Measurements from ENCODE around the gene TGOLN2. TPM values are rescaled to one million over a fixed set of nuclear protein-coding genes. Genes with fewer than 3 reads are reported as not detected.
"Not testable (repeated sequence)": the region's sequence is repeated elsewhere in the genome, so short reads cannot be mapped to it uniquely, and the experiment has no call there.

Gene TGOLN2
- total and polyA plus RNA-seq, 2 donors (not counting 3 experiments of a cell fraction or from before 2014, with no cell fraction given) = 112 to 140 TPM

DNA sequence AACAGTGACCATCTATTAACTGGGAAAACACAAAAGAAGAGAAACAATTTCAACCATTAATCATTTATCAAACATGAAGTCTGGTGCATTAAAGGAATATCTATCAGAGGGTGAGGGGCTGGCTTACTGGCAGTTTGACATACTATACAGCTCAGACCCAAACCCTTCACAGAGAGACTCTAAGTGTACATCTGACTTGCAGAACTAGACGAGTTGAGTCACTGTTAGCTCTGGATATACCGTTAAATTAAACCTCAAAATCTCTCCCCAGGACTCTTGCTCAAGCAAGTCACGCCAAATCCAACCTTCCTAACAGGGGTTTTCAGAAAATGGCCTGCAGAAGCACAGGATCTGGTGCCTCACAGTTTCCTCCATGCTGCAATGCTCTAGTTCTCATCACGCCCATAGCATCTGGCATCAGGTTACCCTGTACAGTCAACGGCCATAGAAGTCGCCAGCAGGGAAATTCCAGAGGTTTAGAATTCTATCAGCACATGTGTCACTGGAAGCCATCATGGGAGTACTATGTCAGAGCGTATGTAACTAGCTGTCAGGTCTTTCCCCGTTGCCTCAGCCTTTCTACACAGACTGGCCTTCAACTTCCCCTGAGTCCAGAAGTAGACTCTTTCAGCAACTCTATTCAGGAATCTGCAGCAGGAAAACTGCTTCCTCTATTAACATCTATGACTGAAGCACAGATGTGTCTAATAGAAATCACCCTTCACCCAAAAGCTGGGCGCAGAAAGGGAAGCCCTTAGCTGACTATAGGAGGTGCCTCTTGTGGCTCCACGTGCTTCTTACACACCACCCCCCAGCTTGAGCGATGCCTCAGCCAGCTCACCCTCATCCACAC is 9.3 kb downstream of the TGOLN2 start:
- POLR2A ChIA-PET = interaction anchor here (0.7 kb wide), 1 partner anchor 196 kb away, joined by 3 read pairs; no protein-coding TSS in a partner anchor
- H3K4me2 ChIP-seq (ENCODE audit: insufficient read depth, low read length) = no peak overlapping the region

DNA sequence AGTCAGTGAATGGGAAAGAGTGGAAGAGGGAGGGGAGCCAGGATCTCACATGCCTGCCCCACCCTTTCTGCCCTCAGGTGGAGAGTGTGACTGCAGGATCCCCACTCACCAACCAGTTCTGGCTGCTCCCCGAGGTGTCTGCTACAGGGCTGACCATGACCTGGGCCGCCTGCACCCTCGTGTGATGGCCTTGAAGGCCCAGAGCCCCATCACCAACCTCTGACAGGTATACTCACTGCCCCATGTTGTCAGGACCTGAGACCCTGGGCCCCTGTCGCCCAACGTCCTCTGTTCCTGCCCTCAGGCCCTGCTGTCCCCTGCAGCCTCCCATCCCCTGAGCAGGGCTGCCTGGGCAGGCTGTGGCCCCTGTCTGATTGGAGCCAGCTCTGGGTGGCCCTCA is 11.9 kb downstream of the TGOLN2 start:
- H3K4me3 ChIP-seq (replicated peaks in 1 of 3; ENCODE audit: insufficient read depth in 1 of 3, low read depth in 1 of 3, low read length in 3 of 3); H3K4me2 ChIP-seq (ENCODE audit: insufficient read depth, low read length); H2AFZ ChIP-seq (ENCODE audit: low read depth, low read length); H3K4me1 ChIP-seq (ENCODE audit: control insufficient read depth, extremely low read depth, insufficient read depth, low read length); intact Hi-C loops (cut with micrococcal nuclease); POLR2A ChIA-PET; H4K20me1 ChIP-seq (replicated peaks; ENCODE audit: control insufficient read depth, extremely low read depth, insufficient read depth, low read length); dilution Hi-C loops (cut with MboI; ENCODE audit: extremely low pct_ligation_motif_present, low sequenced_read_pairs); H3K9ac ChIP-seq (replicated peaks; ENCODE audit: extremely low read depth, insufficient read depth, low read length); H3K9me1 ChIP-seq (replicated peaks; ENCODE audit: control insufficient read depth, extremely low read depth, insufficient read depth, low read length); DNase-seq (ENCODE audit: low read depth, low spot score); H3K9me3 ChIP-seq (replicated peaks; ENCODE audit: control insufficient read depth, insufficient read depth, low read length); H3K27ac ChIP-seq (ENCODE audit: insufficient read depth, low read depth, low read length); FAIRE-seq; BruUV-seq (replicated peaks); H3K27me3 ChIP-seq (ENCODE audit: control insufficient read depth in 2 of 2, insufficient read depth in 2 of 2, low read length in 2 of 2): not testable (repeated sequence)
- CTCF ChIA-PET = interaction anchor here (2.4 kb wide), 1 partner anchor 236 kb away, joined by 7 read pairs; no protein-coding TSS in a partner anchor
- Histone ChIP-seq H3K79me2 (ENCODE audit: control insufficient read depth, insufficient read depth, low read length) (peaks cover 20% of the 10 kb centered on the region), H3K36me3 (ENCODE audit: control insufficient read depth in 2 of 2, extremely low read depth in 1 of 2, insufficient read depth in 2 of 2, low read length in 2 of 2) (peaks cover 6 to 19% of the 10 kb centered on the region in 2 experiments)

More for the DNA sequence above, 9.3 kb downstream of the TGOLN2 start:
- CTCF ChIA-PET = interaction anchor here (1.0 to 2.4 kb wide), 4 partner anchors 18 to 251 kb away, joined by 3 to 7 read pairs (median 4); no protein-coding TSS in a partner anchor
- H3K4me1 ChIP-seq (ENCODE audit: control insufficient read depth, extremely low read depth, insufficient read depth, low read length) = no peaks in the 10 kb centered on the region
- no peaks in the 10 kb centered on the region for H3K9me3 ChIP-seq (replicated peaks; ENCODE audit: control insufficient read depth, insufficient read depth, low read length)
- no peak overlapping the region for H2AFZ ChIP-seq (ENCODE audit: low read depth, low read length)
- DNase-seq (ENCODE audit: low read depth, low spot score) (no peak), FAIRE-seq (no peak)
- H3K9me1 ChIP-seq (replicated peaks; ENCODE audit: control insufficient read depth, extremely low read depth, insufficient read depth, low read length) = no peaks in the 10 kb centered on the region
- BruUV-seq (replicated peaks) = no TSS peak
- no peak overlapping the region for H3K27ac ChIP-seq (ENCODE audit: insufficient read depth, low read depth, low read length)
- H3K79me2 ChIP-seq (ENCODE audit: control insufficient read depth, insufficient read depth, low read length) = peaks cover 43% of the 10 kb centered on the region
- H3K27me3 ChIP-seq (ENCODE audit: control insufficient read depth in 2 of 2, insufficient read depth in 2 of 2, low read length in 2 of 2) = no peaks in the 10 kb centered on the region
- TF ChIP-seq GATA2 (IDR thresholded peaks at IDR 0.05; ENCODE audit: insufficient read depth, insufficient read length, low read depth, low read length) = no peak
- TF ChIP-seq POLR2A (IDR thresholded peaks at IDR 0.05; ENCODE audit: low read depth, low read length) = no peak
- peaks cover 7% of the 10 kb centered on the region for H4K20me1 ChIP-seq (replicated peaks; ENCODE audit: control insufficient read depth, extremely low read depth, insufficient read depth, low read length)
- H3K9ac ChIP-seq (replicated peaks; ENCODE audit: extremely low read depth, insufficient read depth, low read length) = no peak overlapping the region
- H3K36me3 ChIP-seq (ENCODE audit: control insufficient read depth in 2 of 2, extremely low read depth in 1 of 2, insufficient read depth in 2 of 2, low read length in 2 of 2) = peaks cover 21 to 27% of the 10 kb centered on the region in 2 experiments
- H3K4me3 ChIP-seq (replicated peaks in 1 of 3; ENCODE audit: insufficient read depth in 1 of 3, low read depth in 1 of 3, low read length in 3 of 3) = no peak overlapping the region
- intact Hi-C loops (cut with micrococcal nuclease) (no loop called here), dilution Hi-C loops (cut with MboI; ENCODE audit: extremely low pct_ligation_motif_present, low sequenced_read_pairs) (no loop called here)

Data from endothelial cell of umbilical vein (primary cell).